Astrocyte (in vitro differentiated cells and primary cell): ENCODE measurements around the gene TCAIM.

Experiments used
- CTCF ChIP-seq: IDR thresholded peaks from 2 replicates; pipeline ENCODE4 v1.5.1; 2011; ENCODE audit warnings: low read depth, mild to moderate bottlenecking, inconsistent platforms, low read length, moderate library complexity; ENCODE audit not compliant: insufficient read depth
- EZH2 ChIP-seq: IDR thresholded peaks from 2 replicates; pipeline ENCODE4 v1.6.1; 2012; ENCODE audit warnings: mild to moderate bottlenecking, low read length, inconsistent platforms; ENCODE audit not compliant: insufficient read depth

- no peak for TF ChIP-seq CTCF
- no peak for TF ChIP-seq EZH2
Measured at GRCh38 chr3:44409640-44410410, 71.3 kb downstream of the TCAIM start.
